ENCODE results near the gene PPP2R5C.
"Not testable (repeated sequence)": the region's sequence is repeated elsewhere in the genome, so short reads cannot be mapped to it uniquely, and the experiment has no call there.

The PPP2R5C gene

DNA sequence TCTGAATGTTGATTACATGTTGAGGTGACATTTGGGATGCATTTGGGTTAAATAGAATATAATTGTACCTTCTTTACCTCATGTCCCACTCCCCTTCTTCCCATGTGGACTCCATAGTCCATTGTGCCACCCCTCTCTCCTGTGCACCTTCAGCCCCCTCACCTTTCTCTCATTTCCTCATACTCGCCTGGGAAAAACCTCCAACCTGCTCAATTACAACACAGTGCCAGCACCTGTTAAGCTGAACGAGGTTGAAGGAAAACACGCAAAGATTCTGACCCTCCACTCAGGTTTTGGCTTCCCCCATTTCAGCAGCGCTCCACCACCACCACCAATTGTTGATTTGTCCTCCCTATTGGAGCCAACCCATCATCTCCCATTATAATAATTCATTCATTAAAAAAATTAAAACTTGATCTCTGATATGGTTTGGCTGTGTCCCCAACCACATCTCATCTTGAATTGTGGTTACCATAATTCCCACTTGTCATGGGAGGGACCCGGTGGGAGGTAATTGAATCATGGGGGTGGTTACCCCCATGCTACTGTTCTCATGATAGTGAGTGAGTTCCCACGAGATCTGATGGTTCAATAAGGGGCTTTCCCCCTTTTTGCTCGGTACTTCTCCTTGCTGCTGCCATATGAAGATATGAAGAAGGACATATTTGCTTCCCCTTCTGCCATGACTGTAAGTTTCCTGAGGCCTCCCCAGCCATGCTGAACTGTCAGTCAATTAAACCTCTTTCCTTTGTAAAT is 33.7 kb upstream of the PPP2R5C start:
- DNase-seq (ENCODE audit: low read depth): no peak

DNA sequence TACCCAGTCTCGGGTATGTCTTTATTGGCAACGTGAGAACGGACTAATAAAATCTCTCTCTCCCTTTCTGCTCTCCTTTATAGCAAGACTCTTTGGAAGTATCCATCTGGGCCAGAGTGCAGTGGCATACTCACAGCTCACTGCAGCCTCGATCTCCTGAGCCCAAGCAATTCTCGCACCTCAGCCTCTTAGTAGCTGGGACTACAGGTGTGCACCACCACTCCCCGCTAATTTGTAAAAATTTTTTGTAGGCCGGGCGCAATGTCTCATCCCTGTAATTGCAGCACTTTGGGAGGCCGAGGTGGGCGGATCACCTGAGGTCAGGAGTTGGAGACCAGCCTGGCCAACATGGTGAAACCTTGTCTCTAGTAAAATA is 33.2 kb upstream of the PPP2R5C start:
- DNase-seq (ENCODE audit: low read depth): no peak

GRCh38 chr14:101729382-101729781 is 32.1 kb upstream of the PPP2R5C start:
- no peak for DNase-seq (ENCODE audit: low read depth)

DNA sequence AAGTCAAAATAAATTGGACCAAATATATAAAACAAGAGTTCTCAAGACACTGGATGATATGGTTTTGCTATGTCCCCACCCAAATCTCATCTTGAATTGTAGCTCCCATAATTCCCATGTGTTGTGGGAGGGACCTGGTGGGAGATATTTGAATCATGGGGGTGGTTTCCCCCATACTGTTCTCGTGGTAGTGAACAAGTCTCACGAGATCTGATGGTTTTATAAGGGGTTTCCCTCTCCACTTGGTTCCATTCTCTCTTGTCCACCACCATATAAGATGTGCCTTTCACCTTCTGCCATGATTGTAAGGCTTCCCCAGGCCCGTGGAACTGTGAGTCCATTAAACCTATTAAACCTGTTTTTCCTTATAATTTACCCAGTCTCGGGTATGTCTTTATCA is 31.4 kb upstream of the PPP2R5C start:
- DNase-seq (ENCODE audit: low read depth): not testable (repeated sequence)

DNA sequence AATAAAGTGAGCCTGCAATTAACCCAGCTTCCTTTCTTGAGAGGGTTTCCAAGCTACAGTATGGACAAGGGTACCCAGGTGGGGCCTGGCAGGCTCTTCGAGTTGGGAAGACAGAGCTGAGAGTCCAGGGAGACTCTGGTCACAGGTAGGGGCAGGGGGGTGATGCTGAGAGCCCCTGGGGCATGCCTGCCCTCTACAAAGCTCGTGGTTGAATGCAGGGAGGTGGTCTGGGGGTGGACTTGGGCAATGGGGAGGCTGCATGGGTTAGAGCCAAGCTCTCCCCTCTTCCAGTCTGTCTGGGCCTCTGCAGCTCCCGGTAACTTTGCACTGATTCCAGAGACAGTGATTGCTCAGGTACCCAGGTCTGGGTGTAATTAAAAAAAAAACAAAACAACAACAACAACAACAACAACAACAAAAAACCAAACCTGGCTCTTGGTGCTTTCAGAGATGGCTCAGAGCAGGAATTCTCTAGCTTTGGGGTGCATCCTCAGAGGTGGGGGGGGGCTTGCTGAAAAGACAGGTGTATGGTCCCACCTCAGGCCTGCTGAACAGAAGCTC is 30.8 kb upstream of the PPP2R5C start:
- DNase-seq (ENCODE audit: low read depth): no peak

DNA sequence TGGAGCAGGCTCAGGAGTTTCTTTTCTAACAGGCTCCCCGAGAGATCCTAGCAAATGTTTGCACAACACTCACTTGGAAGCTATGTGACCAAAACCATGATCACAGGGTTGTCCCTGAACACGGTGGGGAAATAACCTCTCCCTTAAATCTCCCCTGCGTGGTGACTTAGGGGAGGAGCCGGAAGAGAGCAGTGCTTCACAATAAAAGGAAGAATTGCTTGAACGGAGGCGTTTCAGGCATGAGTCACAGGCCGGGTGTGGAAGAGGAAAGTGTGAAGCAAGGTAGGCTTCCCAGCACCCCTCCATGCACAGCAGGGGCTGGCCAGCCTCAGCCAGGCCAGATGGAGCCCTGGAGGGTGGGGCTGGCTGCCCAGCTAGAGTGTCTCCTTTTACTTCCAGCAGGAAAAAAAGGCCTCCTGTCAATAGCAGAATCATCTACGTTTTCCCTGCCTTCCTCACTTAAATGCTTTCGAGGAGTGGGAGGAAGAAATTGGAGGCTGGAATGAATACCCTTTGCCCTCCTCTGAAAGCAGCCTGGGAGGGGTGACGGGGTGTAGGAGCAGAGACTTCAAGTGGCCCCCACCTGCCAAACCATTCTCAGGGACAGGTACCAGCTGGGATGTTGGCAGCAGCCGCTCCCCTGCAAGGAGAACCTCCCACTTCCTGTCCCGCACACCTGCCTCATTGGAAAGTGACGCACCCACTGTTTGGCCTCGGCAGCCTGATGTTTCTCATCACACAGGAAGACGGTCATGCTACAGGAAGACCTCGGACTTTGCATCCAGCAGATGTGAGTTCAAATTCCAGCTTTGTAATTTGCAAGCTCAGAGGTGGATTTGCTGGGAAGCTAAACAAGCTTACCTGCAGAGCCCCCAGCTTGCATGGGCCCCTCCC is 30.1 kb upstream of the PPP2R5C start:
- peak; percentile 87 for DNase-seq (ENCODE audit: low read depth)

GRCh38 chr14:101732118-101732517 is 29.4 kb upstream of the PPP2R5C start:
- DNase-seq (ENCODE audit: low read depth): no peak

DNA sequence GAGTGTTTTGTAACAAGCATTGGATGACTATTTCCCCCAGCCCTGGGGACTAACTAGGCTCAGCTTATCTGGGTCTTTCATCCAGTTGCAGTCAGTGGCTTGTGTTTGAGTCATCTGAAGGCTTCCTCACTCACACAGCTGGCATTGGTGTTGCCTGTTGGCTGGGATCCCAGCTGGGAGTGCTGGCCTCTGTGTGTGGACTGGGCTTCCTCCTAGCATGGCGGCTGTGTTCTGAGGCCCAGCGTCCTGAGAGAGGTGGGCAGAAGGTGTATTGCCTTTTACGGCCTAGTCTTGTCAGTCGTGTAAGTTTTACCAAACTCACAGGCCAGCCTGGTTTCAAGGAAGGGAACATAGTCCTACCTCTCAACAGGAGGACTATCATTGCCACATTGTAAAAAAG is 28.3 kb upstream of the PPP2R5C start:
- peak; percentile 72 for DNase-seq (ENCODE audit: low read depth)

DNA sequence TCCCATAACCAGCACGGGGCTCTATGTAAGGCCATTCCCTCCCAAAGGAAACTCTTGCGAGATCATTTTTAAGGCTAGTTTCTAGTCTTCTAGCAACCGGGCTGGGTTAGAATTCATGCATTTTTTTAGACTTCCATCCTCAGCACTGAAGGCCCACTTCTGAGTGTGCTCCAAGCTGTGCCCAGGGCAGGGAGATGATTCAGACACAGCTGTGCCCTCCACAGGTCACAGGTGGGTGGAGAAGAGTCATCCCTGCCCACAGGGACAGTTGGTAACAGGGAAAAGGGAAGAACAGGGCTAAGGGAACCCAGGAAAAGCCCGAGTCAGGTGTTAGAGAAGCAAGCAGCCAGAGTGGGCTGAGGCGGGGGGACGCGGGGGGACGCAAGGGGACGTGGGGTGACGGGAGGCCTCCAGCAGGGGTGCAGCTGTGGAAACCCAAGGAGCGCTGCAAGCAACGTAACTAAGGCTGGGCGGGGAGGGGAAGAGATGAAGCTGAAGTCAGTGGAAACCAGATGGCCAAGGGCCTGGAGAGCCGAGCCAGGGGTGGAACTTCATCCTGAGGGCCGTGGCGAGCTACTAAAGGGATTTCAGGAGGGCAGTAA is 27.2 kb upstream of the PPP2R5C start:
- no peak for DNase-seq (ENCODE audit: low read depth)

GRCh38 chr14:101735453-101735852 is 26.1 kb upstream of the PPP2R5C start:
- DNase-seq (ENCODE audit: low read depth): no peak

DNA sequence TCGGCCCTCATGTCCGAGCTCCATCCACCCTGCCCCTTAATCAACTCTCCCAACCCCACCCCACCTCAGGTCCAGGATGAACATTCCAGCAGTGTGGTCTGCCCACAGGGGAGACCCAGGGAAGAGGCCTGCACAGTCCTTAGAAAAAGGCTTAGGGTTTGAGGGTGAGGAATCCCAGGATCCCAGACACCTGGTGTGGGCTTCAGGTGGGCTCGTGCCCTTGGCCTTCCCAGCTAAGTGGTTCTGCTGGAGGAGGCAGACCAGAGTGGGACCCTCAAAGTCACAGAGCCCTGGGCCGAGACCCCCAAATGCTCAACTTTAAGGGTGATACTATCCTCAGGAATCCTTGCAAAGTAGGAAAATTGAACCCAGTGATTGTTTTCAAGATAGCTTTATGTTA is 25.4 kb upstream of the PPP2R5C start:
- DNase-seq (ENCODE audit: low read depth): no peak

- DNase-seq (ENCODE audit: low read depth): no peak
These were observed 24.9 kb upstream of the PPP2R5C start for GRCh38 chr14:101736585-101736984.

DNA sequence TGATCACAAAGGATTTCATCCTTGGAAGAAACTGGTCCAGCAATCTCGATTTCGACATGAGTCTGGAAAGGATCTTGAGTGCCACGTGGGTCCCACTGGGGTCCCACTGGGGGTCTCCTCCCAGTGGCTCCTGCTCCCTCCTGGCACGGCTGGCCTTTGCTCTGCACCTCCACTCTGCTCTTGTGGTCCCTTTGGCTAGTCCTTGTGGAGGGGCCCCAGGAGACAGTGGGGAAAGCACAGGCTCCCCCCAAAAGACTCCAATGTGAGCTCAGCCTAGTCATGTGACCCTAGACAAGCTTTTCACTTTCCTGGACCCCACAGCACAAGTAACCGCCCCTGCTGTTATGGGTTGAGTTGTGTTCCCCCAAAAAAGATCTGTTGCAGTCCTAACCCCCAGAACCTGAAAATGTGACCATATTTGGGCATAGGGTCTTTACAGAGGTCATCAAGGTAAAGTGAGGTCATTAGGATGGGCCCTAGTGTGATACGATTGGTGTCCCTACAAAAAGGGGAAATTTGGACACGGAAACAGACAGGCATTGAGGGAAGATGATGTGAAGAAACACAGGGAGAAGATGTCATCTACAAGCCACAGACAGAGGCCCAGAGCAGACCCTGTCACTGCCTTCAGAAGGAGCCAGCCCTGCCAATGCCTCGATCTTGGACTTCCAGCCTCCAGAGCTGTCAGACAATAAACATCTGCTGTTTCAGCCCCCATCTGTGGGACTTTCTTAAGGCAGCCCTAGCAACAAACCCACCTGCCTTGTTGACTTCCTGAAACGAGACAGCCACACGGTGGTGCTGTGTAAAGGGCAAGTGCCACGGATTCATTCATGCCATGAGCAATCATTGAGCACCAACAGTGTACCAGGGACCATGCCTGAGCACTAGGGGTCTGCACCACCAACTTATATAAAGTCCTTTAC is 23.8 kb upstream of the PPP2R5C start:
- no peak for DNase-seq (ENCODE audit: low read depth)

DNA sequence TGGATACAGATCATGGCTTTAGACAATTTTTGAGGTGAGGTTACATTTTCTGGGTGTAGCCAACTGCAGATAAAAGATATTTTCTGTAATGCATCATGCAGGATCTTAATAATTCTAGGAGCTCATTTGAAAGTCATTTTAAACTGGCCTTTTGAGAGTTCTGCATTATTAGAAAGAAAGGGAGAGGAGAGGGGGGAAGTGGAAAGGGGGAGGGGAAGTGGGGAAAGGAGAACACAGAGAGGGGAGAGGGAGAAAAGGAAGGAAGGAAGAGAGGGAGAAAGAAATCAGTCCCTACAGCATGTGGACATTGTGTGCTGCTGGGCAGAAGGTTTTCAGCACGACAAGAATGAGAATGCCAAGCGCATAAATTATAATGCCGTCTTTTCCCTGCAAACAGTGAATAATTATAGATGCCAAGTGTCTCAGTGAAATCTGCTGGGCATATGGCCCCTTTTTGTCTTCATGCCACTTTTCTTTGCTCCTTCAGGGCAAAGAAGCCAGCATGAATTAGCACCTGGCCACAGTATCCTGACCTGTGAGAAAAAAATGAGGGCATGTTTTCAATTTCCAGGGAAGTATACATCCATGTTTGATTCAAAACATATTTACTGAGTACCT is 22.7 kb upstream of the PPP2R5C start:
- no peak for DNase-seq (ENCODE audit: low read depth)

- no peak for DNase-seq (ENCODE audit: low read depth)
These were observed 21.9 kb upstream of the PPP2R5C start for GRCh38 chr14:101739446-101740141.

DNA sequence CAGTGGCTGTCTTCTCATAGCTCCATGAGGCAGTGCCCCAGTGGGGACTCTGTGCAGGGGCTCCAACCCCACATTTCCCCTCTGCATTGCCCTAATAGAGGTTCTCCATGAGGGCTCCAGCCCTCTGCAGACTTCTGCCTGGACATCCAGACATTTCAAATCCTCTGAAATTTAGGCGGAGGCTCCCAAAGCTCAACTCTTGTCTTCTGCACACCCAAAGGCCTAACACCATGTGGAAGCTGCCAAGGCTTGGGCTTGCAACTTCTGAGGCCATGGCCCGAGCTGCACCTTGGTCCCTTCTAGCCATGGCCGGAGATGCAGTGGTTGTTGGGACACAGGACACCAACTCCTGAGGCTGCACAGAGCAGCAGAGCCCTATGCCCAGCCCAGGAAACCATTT is 20.5 kb upstream of the PPP2R5C start:
- no peak for DNase-seq (ENCODE audit: low read depth)

GRCh38 chr14:101743701-101744100 is 17.8 kb upstream of the PPP2R5C start:
- DNase-seq (ENCODE audit: low read depth): no peak

DNA sequence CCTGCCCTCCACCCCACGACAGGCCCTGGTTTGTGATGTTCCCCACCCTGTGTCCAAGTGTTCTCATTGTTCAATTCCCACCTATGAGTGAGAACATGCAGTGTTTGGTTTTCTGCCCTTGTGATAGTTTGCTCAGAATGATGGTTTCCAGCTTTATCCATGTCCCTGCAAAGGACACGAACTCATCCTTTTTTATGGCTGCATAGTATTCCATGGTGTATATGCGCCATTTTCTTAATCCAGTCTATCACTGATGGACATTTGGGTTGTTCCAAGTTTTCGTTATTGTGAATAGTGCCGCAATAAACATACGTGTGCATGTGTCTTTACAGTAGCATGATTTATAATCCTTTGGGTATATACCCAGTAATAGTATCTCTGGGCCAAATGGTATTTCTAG is 17.1 kb upstream of the PPP2R5C start:
- not testable (repeated sequence) for DNase-seq (ENCODE audit: low read depth)

- not testable (repeated sequence) for DNase-seq (ENCODE audit: low read depth)
These were observed 11.8 kb upstream of the PPP2R5C start for GRCh38 chr14:101749756-101750155.

DNA sequence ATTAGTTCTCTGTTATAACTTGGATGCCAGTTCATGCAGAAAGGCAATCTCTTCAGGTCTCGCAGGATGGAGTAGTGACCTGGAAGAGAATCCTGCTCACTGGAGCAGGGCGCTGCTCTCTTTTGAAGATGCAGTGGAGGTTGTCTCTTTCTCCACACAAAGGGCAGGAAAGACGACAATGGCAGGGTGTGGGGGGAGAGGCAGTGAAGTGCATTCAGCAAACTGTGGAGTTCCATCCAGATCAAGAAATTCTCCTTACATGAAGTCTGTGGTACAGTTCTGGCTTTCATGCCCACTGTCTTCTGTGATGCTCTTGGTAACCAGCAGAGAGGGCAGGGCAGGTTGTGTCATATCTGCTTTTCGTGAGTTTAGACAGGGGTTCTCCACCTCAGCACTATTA is 6.6 kb upstream of the PPP2R5C start:
- DNase-seq (ENCODE audit: low read depth): no peak
